HG02642 (cell line): ENCODE measurements around the gene KLK14.

Experiments
- ATAC-seq: cut with Tn5 transposase; IDR thresholded peaks from one replicate; pipeline ENCODE4 v1.9.1; 2021; ENCODE audit warnings: mild to moderate bottlenecking; ENCODE audit not compliant: unreplicated experiment, poor library complexity

KLK14 gene

DNA sequence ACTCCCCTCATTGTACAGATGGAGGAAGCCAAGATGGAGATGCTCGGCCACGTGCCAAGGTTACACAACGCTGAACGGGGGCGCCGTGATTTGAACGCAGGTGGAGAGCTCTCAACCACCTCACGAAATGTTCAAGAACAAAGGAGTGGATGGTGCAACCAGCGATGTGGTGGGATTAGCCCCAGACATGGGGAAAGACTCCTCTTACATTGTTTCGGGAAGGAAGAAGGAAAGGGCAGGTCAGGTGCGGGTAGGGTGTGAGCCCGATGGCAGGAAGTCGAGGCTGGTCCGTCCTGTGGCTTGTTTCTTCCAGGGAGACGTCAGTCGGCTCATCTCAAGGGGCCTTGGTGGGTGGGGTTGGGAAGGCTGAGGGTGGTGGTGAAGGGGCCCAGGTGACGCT lies 7.1 kb upstream of the KLK14 start:
- no peak for ATAC-seq

DNA sequence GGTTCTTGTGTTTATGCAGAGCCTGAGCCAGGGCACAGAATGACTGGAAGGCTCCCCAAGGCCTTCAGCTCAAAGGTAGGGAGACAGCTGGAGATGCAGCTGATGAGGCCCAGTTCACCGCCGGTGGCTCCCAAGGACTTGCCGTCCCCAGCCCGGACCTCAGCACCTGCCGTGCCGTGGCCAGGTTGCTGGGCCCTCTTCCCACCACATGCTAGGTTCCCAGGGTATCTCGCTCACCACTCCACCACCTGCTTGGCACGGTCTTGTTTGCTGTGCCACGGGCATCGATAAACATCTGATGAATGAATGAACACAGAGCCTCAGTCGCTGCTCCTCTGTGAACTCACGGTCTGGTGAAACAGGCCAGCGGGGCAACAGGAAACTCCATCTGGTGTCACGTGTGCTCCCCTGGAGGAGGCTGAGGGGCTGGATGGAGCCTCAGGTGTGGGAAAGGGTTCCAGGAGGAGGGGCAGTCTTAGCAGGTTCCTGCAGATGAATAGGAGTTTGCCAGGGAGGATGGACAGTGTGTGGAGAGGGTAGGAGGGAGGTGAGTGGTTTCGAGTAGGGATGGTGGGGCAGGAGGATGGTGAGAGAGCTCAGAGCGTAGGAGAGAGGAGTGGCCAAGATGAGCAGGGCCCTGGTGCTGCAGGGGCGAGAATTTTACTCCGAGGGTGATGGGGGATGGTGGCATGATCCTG lies 3.6 kb upstream of the KLK14 start:
- no peak for ATAC-seq

DNA sequence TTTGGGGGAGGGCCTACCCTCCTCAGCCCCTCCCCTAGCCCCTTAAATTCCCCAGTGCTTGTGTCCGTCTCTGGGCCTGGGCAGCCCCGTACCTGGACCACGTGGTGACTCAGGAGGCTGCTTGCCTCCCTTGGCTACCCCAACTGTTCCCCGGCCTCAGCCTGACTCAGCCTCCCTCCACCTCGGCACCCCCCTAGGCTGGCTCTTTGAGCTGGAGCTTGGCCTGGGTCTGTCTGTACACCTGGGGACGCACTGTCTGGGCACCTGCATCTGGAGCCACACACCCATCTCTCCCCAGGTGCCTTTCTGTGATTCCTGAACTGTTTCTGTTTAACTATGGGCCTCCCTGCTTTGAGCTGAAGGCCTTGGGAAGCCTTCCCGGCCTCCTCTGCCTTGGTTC lies 1.8 kb upstream of the KLK14 start:
- ATAC-seq = no peak

DNA sequence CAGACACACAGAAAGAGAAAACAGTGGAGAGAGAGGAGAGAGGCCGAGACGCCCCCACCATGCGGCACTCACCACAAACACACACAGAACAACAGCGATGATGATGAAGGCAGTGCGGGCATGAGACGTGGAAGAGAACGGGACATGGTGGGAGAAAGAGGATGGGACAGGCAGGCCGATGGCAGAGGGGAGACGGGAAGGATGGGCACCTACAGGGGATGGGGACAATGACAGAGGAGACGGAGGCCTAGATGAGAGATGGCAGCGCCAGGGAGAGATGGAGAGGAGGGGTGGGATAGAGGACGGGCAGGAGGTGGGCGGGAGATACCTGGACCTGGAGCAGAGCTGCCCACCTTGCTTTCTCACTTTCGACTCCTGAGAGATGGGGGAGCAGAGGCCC lies 1.1 kb upstream of the KLK14 start:
- no peak for ATAC-seq

DNA sequence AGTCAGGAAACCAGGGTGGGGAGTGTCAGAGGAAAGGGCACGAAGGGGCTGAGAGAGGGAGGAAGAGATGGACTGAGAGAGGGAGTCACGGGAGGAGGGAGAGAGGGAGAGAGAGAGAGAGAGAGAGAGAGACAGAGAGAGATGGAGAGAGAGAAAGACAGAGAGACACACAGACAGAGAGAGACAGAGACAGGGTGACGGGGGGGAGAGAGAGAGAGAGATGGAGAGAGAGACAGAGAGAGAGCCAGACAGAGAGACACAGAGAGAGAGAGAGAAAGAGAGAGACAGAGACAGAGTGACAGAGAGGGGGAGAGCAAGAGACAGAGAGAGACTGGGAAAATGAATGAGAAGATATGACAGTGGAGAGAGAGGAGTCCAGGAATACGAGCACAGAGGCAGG lies 494 bp upstream of the KLK14 start:
- ATAC-seq = no peak

GRCh38 chr19:51081476-51081875 lies 1.2 kb downstream of the KLK14 start:
- no peak for ATAC-seq

GRCh38 chr19:51079481-51080110 lies 3.1 kb downstream of the KLK14 start:
- no peak for ATAC-seq

GRCh38 chr19:51078731-51079130 lies 4.0 kb downstream of the KLK14 start:
- no peak for ATAC-seq

- no peak for ATAC-seq
Observed at GRCh38 chr19:51078104-51078503, 4.6 kb downstream of the KLK14 start.

DNA sequence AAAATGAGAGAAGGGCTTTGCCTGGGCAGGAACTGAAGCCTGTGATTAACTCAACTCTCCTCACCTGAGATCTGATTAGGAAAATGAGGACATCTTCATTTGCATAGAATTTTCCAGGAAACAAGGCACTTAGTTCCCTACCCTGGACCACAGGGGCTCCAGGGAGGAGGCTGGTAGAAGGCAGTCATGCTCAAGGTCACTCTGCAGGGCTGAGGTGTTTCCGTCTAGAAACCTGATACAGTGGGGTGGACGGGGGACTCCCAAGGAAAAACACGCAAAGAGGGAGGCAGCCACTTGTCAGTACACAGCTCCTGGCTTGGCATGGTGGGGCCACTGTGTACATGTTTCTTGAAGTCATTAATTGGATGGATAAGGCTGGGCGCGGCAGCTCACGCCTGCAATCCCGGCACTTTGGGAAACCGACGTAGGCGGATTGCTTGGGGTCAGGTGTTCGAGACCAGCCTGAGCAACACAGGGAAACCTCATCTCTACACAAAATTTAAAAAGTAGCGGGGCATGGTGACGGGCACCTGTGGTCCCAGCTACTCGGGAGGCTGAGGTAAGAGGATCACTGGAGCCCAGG lies 6.0 kb downstream of the KLK14 start:
- ATAC-seq = no peak

DNA sequence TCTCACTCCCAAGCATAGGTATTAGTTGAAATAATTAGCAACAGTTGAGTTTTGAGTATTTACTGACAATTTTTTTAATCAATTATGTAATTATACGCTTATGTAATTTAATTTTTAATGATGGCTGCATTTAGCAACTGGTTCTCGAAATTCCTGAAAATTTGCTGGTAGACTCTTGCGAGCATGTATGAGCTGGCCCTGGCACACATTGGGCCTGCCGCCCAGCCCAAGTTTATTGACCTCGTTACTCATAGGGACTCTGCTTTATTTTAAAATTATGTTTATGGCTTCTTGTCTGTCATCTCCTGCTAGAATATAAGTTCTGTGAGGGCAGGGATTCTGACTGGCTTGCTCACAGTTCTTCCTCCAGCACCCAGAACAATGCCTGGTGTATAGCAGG lies 6.7 kb downstream of the KLK14 start:
- no peak for ATAC-seq

DNA sequence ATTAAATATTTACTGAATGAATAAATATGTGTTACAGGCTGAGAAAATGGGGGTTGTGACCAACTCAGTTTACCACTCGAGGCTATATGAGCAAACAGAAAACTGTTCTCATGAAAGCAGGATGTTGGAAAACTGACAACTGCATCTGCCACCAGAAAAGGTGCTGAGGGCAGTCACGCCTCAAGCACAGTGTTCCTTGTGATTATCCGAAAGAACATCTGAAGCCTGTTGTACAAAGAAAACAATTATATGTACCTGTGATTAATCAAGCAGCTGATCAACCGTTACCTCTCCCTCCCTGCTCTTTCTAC lies 11.6 kb downstream of the KLK14 start:
- ATAC-seq = no peak

DNA sequence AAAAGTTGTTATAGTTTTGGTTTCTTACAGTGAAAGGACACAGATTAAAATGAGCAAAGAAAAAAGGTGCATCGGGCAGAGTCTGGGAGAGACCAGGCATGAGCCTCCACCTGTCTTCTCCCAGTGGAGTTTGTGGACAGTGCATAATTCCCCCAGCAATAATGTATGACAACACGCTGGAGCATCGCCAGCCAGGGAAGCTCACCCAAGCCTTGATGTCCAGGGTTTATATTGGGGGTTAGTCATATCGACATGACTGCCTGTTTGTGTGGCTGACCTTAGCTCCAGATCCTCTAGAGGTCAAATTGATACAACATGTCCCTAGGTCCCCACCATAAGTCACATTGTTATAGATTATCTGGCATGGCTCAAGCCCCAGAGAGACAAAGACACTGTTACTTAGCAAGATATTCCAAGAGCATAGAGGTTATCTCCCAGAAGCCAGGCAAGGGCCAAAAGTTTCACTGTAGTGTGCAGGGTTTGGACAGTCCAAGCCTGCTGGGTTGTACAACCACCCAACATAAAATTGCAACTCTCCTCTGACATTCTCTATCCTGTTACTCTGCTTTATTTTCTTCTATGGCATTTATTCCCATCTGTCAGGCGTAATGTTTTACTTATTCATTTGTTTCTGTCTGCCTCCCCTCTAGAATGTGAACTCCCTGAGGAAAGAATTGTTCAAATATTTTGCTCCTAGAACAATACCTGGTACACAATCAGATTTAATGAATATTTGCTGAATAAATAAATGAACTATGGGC lies 12.2 kb downstream of the KLK14 start:
- no peak for ATAC-seq

GRCh38 chr19:51066393-51067186 lies 16.1 kb downstream of the KLK14 start:
- no peak for ATAC-seq

DNA sequence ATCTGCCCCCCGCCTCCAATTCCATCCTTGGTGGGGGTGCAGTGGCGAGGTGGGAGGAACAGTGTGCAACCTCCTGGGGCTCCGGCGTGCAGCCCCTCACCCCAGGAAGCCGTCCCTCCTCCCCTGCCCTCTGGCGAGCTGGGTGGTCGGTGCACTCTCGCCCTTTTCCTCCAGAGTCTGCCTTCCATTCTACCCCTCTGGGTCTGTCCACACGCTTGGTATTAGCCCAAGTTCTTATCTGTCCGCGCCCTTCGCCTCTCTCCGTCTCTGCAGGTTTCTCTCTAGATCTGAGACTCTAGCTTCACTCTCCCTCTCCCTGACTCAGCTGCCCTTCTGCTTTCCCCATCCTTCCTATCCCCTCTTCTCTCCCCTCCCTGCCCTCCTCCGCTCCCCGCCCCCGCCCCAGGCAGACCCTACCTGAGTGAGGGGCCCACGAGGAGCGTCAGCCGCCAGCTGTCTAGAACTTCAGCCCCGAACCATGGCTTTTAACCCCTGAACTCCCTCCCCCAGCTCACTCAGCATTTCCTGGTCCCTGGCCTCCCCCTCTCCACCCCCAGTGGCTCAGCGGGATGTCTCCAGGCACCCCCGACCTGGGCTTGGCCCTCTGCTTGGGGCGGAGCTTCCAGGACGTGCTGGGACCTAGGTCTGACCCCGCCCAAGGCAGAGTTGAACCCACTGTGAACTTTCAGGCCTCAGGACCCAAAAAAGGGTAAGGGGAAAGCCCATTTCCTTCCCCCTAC lies 17.3 kb downstream of the KLK14 start:
- no peak for ATAC-seq

- ATAC-seq = no peak
Observed at GRCh38 chr19:51064534-51065220, 18.0 kb downstream of the KLK14 start, which contains the start of gene KLK13. TSS of gene KLK13 (minus strand) at chr19:51065092. CDS start at chr19:51065067, 25 bp downstream.

DNA sequence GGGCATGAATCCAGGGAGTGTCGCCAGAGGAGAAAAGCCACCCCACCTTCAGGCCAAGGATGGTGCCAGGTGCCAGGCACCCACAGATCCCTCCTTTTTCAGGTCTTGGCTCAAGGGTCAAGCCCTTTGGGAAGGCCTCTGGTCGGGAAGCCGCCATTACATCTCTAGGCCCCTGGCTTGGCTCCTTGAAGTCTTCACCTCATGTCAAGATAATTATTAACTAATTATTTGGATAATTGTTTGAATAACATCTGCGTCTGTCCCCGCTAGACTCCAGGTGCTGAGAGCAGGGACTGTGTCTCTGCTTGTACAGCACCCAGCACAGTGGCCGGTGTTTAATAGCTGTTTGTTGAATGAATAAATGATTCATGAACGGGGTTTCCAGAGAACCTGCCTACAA lies 19.0 kb downstream of the KLK14 start:
- ATAC-seq = no peak

DNA sequence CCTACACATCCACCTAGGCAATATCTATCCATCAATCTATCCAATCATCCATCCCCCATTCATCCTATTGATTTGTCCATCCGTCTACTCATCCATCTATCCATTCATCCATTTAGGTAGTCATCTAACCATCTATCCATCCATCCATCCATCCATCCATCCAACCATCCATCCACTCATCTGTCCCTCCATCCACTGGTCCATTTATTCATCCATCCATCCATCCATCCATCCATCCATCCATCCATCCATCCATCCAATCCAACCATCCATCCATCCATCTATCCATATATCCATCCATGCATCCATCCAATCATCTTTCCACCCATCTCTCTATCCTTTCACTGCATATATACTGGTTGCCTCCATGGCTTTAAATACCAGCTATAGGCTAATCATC lies 21.7 kb downstream of the KLK14 start:
- no peak for ATAC-seq

- no peak for ATAC-seq
Observed at GRCh38 chr19:51060336-51060735, 22.4 kb downstream of the KLK14 start.
